ENCODE data around the gene NOS1AP. TPM values are rescaled to one million over a fixed set of nuclear protein-coding genes. Genes with fewer than 3 reads are reported as not detected.

NOS1AP gene
- total RNA-seq, 4 donors from 2014 or later = 8.5 to 34.8 (median 14.1) TPM

DNA sequence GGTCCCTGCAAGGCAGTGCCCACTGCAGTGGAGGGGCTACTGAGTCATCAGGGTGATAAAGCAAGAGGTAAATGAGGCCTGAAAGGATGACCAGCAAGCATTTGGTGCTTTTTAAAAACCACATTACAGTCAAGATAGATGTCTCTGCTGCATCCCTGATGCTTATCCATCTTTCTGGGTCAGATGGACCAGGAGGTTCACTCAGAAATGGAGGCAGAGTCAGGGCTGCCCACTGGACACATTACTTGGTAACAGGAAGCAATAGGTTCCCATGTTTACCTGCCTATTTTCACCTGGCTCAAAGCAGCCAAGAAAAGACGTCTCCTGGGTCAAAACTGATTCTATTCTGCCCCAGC, 303.6 kb downstream of the NOS1AP start:
- no peaks in the 10 kb centered on the region for H3K27me3 ChIP-seq
- DNase-seq = no peak
- no peaks in the 10 kb centered on the region for H3K36me3 ChIP-seq
- no peak for TF ChIP-seq EP300 (IDR thresholded peaks at IDR 0.05; ENCODE audit: low read depth)
- TF ChIP-seq, protein P1, sequence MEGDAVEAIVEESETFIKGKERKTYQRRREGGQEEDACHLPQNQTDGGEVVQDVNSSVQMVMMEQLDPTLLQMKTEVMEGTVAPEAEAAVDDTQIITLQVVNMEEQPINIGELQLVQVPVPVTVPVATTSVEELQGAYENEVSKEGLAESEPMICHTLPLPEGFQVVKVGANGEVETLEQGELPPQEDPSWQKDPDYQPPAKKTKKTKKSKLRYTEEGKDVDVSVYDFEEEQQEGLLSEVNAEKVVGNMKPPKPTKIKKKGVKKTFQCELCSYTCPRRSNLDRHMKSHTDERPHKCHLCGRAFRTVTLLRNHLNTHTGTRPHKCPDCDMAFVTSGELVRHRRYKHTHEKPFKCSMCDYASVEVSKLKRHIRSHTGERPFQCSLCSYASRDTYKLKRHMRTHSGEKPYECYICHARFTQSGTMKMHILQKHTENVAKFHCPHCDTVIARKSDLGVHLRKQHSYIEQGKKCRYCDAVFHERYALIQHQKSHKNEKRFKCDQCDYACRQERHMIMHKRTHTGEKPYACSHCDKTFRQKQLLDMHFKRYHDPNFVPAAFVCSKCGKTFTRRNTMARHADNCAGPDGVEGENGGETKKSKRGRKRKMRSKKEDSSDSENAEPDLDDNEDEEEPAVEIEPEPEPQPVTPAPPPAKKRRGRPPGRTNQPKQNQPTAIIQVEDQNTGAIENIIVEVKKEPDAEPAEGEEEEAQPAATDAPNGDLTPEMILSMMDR (IDR thresholded peaks at IDR 0.05) = no peak
- no peak for TF ChIP-seq POLR2A (IDR thresholded peaks at IDR 0.05)
- TF ChIP-seq POLR2AphosphoS5 (IDR thresholded peaks at IDR 0.05) = no peak
- WGBS, 2 donors (ENCODE audit: low coverage in 1 of 2) = 35% methylated on average over 1 of the region's 1 CpG; no CpG with 5 or more reads in 1 of the 2 donors
- H3K27ac ChIP-seq = peak overlapping the region in 1 of 4 donors; percentile 47
- in situ Hi-C loops (cut with MboI; ENCODE audit: low pct_ligation_motif_present in 1 of 4, low pct_unique_long_range_greater_than_20kb in 1 of 4, low sequenced_read_pairs in 3 of 4) (no loop called here), intact Hi-C loops (cut with DNase I; ENCODE audit: low total_unique reads) (no loop called here)
- H3K9me3 ChIP-seq = no peaks in the 10 kb centered on the region
- peaks cover 17 to 50% (median 31%) of the 10 kb centered on the region in 4 donors for H3K4me1 ChIP-seq
- H3K4me3 ChIP-seq = no peak overlapping the region

DNA sequence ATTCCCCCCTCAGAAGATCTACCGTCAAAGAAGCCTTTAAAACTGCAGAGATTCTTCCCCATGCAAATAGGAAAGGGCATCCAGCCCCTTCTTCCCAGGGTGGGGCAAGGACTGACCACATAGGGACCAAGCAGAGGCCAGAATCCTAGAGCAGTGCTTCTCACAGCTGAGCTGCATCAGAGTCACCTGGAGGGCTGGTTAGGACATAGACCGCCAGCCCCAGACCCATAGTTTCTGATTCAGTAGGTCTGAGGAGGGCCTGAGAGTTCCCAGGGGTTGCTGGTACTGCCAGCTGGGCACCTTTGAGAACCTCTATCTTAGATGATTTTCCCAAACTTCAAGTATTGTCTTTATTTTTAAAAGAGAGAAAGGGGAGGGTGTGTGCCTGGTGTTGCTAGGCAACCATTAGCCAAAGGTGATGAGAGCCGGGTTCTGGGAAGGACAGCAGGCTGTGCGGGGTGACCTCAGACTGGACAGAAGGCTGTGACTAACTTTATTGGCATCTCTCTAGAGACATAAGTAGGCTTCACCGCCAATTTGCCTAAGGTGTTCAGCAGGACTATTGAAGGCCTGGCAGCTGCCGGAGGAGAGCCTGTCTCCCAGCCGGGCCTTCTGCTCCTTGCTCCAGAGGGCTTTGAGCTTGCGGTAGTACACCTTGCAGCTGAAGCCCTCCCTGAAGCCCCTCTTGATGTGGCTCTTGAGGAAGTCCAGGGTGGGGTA, 304.2 kb downstream of the NOS1AP start:
- H3K9me3 ChIP-seq = no peaks in the 10 kb centered on the region
- 92% methylated on average over 8 of the region's 8 CpGs; no CpG with 5 or more reads in 1 of the 2 donors for WGBS, 2 donors (ENCODE audit: low coverage in 1 of 2)
- H3K36me3 ChIP-seq = no peaks in the 10 kb centered on the region
- peaks cover 17 to 45% (median 30%) of the 10 kb centered on the region in 4 donors for H3K4me1 ChIP-seq
- in situ Hi-C loops (cut with MboI; ENCODE audit: low pct_ligation_motif_present in 1 of 4, low pct_unique_long_range_greater_than_20kb in 1 of 4, low sequenced_read_pairs in 3 of 4) = no loop called here
- no peak overlapping the region for H3K4me3 ChIP-seq
- no peak overlapping the region for H3K27ac ChIP-seq
- no peaks in the 10 kb centered on the region for H3K27me3 ChIP-seq
- TF ChIP-seq, protein P1 (IDR thresholded peaks at IDR 0.05) = no peak
- TF ChIP-seq POLR2AphosphoS5 (IDR thresholded peaks at IDR 0.05) = no peak
- no peak for TF ChIP-seq POLR2A (IDR thresholded peaks at IDR 0.05)
- TF ChIP-seq EP300 (IDR thresholded peaks at IDR 0.05; ENCODE audit: low read depth) = no peak
- no peak for DNase-seq
- intact Hi-C loops (cut with DNase I; ENCODE audit: low total_unique reads) = no loop called here

DNA sequence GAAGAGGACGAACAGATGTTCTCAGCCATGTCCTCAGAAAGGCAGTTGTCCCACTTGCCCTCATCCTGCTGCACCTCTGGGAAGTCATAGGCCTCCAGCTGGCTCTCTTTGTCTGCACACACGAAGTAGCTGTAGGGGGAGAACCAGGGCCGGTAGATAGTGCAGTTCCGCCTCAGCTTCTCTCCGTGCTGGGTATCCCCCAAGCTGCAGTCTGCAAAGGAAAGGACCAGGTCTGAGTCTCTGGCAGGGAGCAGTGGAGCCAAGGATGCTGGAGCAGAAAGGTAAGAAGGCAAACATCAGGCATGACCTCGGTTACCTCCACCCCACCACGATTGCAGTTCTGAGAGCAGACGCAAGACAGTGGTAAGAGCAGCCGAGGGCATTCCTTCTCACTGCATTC, 304.9 kb downstream of the NOS1AP start:
- H3K27ac ChIP-seq = no peak overlapping the region

DNA sequence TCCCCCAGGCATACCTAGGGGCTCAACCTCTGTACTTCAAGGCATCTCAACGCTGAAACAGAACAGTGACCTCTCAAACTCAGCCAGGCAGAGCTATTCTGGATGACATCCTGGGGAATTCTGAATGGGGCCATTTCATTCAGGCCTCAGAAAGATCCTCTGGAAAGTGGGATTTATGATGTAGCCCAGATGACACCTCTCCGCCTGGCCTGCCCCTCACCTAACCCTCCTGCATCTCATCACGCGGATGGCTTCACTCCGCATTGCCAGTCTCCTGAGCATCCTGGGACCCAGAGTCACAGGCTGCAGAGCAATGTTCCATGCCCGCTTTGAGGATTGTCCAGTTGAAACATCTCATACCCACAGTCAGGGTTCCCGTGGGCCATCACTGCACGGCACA, 306.0 kb downstream of the NOS1AP start:
- H3K4me3 ChIP-seq = no peak overlapping the region
- no peak overlapping the region for H3K27ac ChIP-seq
- in situ Hi-C loops (cut with MboI; ENCODE audit: low pct_ligation_motif_present in 1 of 4, low pct_unique_long_range_greater_than_20kb in 1 of 4, low sequenced_read_pairs in 3 of 4) = loop anchor here in 1 of 4 donors (25.0 kb wide), 1 partner anchor 588 kb away; no protein-coding TSS in a partner anchor
- 84% methylated on average over 8 of the region's 8 CpGs; no CpG with 5 or more reads in 1 of the 2 donors for WGBS, 2 donors (ENCODE audit: low coverage in 1 of 2)
- intact Hi-C loops (cut with DNase I; ENCODE audit: low total_unique reads) = no loop called here
- no peaks in the 10 kb centered on the region for H3K27me3 ChIP-seq
- H3K36me3 ChIP-seq = no peaks in the 10 kb centered on the region
- H3K4me1 ChIP-seq = peaks cover 4 to 28% (median 15%) of the 10 kb centered on the region in 4 donors
- no peak for DNase-seq
- TF ChIP-seq POLR2AphosphoS5 (IDR thresholded peaks at IDR 0.05) (no peak), POLR2A (IDR thresholded peaks at IDR 0.05) (no peak), EP300 (IDR thresholded peaks at IDR 0.05; ENCODE audit: low read depth) (no peak)
- TF ChIP-seq, protein P1 (IDR thresholded peaks at IDR 0.05) = no peak
- H3K9me3 ChIP-seq = no peaks in the 10 kb centered on the region

More for the DNA sequence above, 304.9 kb downstream of the NOS1AP start:
- DNase-seq = no peak
- in situ Hi-C loops (cut with MboI; ENCODE audit: low pct_ligation_motif_present in 1 of 4, low pct_unique_long_range_greater_than_20kb in 1 of 4, low sequenced_read_pairs in 3 of 4) = no loop called here
- TF ChIP-seq EP300 (IDR thresholded peaks at IDR 0.05; ENCODE audit: low read depth) (no peak), POLR2A (IDR thresholded peaks at IDR 0.05) (no peak), POLR2AphosphoS5 (IDR thresholded peaks at IDR 0.05) (no peak)
- TF ChIP-seq, protein P1 (IDR thresholded peaks at IDR 0.05) = no peak
- Histone ChIP-seq H3K9me3 (no peaks in the 10 kb centered on the region), H3K4me1 (peaks cover 10 to 38% (median 25%) of the 10 kb centered on the region in 4 donors), H3K4me3 (no peak overlapping the region), H3K27me3 (no peaks in the 10 kb centered on the region), H3K36me3 (no peaks in the 10 kb centered on the region)
- intact Hi-C loops (cut with DNase I; ENCODE audit: low total_unique reads) = no loop called here
- WGBS, 2 donors (ENCODE audit: low coverage in 1 of 2) = 85% methylated on average over 9 of the region's 9 CpGs; no CpG with 5 or more reads in 1 of the 2 donors

Measured in transverse colon (tissue), 4 donors.